Left lung (tissue), 10 donors: ENCODE data around the gene PDIA5. TPM values are rescaled to one million over a fixed set of nuclear protein-coding genes. Genes with fewer than 3 reads are reported as not detected.

Source experiments
- ATAC-seq: fragments of 200-7000 bp; cut with Tn5 transposase; one replicate; pipeline ENCODE4 v1.9.1; 2020; ENCODE audit warnings: moderate library complexity
- DNase-seq, 4 donors: peaks; one replicate each; pipeline ENCODE4 v3.0.0-alpha.2; 2013 to 2020
- H3K27ac ChIP-seq, 2 donors: fragments of 200-600 bp; sonication (generic) in 1 of 2; one replicate each; pipeline versions ENCODE4 v1.5.0 to v1.8.0; 2020 to 2021
- H3K27me3 ChIP-seq, 2 donors: fragments of 200-600 bp; sonication (generic) in 1 of 2; one replicate each; pipeline versions ENCODE4 v1.5.0 to v1.8.0; 2020 to 2021
- H3K36me3 ChIP-seq, 2 donors: fragments of 200-600 bp; sonication (generic) in 1 of 2; one replicate each; pipeline versions ENCODE4 v1.5.0 to v1.8.0; 2020 to 2021
- H3K4me1 ChIP-seq, 2 donors: fragments of 200-600 bp; one replicate each; pipeline ENCODE4 v1.8.0; 2021
- H3K4me3 ChIP-seq, 2 donors: fragments of 200-600 bp; sonication (generic) in 1 of 2; one replicate each; pipeline versions ENCODE4 v1.5.0 to v1.8.0; 2020 to 2021; ENCODE audit warnings: mild to moderate bottlenecking in 1 of 2
- H3K9me3 ChIP-seq, 2 donors: fragments of 200-600 bp; sonication (generic) in 1 of 2; one replicate each; pipeline versions ENCODE4 v1.5.0 to v1.8.0; 2020 to 2021
- intact Hi-C, 2 donors: fragments of 100-400 bp; cut with DNase I; formaldehyde crosslinking; loops; one replicate each; pipeline versions ENCODE4 v1.11.2 to v1.14.2; 2022
- polyA plus RNA-seq, 6 donors: library from polyadenylated mRNA; unstranded; fragments of 120-200 nt; gene quantifications; one replicate each; pipeline ENCODE4 v1.2.1, GENCODE V29; 2013; ENCODE audit not compliant: insufficient read length in 6 of 6
- total RNA-seq, 2 donors: library from RNA; stranded (reverse); fragmentation: NEBNext Ultra II Directional; extraction: Animal tissue kit (Norgen Biotek cat#: 25700); gene quantifications; one replicate each; pipeline ENCODE4 v1.2.1, GENCODE V29; 2021
- TF ChIP-seq, protein P1 (sequence below), 2 donors: fragments of 200-600 bp; sonication (generic) in 1 of 2; IDR thresholded peaks; one replicate each; pipeline versions ENCODE4 v1.5.0 to v1.8.0; 2021; ENCODE audit warnings: antibody characterized with exemption in 2 of 2
- donor health status: DM: no; HTN: yes; CAD: no.
- donor health status: DM: no; HTN: no; CAD: no.

The PDIA5 gene
- total and polyA plus RNA-seq, 8 donors, result 26.3 to 44.8 (median 29.3) TPM

DNA sequence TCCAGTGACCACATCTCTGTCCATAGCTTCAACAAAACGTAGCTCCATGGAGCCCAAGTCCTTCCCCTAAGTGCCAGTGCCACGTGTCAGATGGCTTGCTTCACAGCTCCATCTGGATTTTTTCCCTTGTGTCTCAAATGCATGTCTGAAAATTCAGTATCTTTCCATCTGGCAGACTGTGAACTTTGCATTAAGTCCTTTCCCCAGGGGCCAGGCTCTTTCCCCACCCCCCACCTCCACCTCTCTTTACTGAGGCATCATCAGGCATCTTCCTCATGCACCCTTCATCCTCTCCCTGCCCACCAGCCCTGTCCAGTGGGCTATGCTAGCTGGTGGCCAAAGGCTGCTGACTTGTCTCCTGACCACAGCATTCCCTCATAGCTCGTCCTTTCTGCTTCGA is 53.7 kb downstream of the PDIA5 start:
- Histone ChIP-seq H3K36me3 (peaks cover 0 to 94% of the 10 kb centered on the region in 2 donors), H3K27ac (no peak overlapping the region), H3K4me3 (no peak overlapping the region), H3K27me3 (no peaks in the 10 kb centered on the region), H3K9me3 (no peaks in the 10 kb centered on the region), H3K4me1 (no peaks in the 10 kb centered on the region)
- intact Hi-C loops, result no loop called here
- TF ChIP-seq, protein P1, sequence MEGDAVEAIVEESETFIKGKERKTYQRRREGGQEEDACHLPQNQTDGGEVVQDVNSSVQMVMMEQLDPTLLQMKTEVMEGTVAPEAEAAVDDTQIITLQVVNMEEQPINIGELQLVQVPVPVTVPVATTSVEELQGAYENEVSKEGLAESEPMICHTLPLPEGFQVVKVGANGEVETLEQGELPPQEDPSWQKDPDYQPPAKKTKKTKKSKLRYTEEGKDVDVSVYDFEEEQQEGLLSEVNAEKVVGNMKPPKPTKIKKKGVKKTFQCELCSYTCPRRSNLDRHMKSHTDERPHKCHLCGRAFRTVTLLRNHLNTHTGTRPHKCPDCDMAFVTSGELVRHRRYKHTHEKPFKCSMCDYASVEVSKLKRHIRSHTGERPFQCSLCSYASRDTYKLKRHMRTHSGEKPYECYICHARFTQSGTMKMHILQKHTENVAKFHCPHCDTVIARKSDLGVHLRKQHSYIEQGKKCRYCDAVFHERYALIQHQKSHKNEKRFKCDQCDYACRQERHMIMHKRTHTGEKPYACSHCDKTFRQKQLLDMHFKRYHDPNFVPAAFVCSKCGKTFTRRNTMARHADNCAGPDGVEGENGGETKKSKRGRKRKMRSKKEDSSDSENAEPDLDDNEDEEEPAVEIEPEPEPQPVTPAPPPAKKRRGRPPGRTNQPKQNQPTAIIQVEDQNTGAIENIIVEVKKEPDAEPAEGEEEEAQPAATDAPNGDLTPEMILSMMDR (IDR thresholded peaks at IDR 0.05), result no peak
- no peak for ATAC-seq
- DNase-seq, result no peak

DNA sequence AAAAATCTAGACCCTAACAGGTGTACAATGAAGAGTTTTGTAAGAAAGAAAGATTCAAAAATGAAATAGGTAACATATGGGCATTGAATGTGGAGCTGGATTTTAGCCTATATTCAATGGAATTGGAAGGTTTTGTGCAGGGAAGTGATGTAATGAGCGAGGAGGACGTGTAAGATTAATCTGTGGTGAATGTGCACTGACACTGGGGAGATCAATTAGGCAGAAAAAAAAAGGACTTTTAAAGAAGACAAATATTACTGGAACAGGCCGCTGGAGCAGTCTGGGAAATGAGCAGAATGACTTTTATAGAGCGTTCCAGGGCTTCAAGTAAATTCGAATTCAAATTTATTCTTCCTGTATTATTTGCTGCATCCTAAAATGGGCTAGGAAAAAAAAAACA is 55.2 kb downstream of the PDIA5 start:
- TF ChIP-seq, protein P1 (IDR thresholded peaks at IDR 0.05), result no peak
- H3K9me3 ChIP-seq, result no peaks in the 10 kb centered on the region
- H3K4me1 ChIP-seq, result no peaks in the 10 kb centered on the region
- intact Hi-C loops, result no loop called here
- H3K4me3 ChIP-seq, result no peak overlapping the region
- no peaks in the 10 kb centered on the region for H3K27me3 ChIP-seq
- DNase-seq (no peak), ATAC-seq (no peak)
- H3K27ac ChIP-seq, result no peak overlapping the region
- peaks cover 0 to 95% of the 10 kb centered on the region in 2 donors for H3K36me3 ChIP-seq

DNA sequence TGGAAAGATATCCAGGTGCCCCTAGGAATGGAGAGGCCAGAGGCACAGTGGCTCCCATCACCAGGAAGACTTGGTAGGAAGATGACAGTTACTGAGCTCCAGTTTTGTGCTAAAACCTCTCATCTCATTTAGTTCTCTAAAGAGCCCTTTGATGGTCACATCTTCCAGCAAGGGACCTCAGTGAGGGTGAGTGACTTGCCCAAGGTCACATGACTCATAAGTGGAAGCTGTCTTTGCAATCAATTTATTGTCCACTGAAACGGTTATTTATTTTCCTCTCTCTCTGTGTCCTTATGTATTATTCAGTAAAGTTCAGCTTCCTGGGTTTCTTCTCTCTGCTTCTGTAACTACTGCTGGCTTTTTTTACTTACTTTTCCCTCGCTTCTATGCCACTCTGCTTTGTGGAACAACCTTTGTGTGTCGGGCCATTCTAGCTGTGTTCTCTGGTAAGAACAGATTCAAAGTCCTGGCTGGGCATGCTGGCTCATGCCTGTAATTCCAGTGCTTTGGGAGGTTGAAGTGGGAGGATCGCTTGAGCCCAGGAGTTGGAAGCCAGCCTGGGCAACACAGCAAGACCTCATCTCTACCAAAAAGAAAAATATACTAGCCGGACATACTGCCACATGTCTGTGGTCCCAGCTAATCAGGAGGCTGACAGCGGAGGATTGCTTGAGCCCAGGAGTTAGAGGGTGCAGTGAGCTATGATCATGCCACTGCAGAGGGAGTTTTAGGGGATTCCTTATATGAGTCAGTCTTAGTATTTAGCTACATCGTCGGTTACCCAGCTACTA is 55.9 kb downstream of the PDIA5 start:
- ATAC-seq (no peak), DNase-seq (no peak)
- H3K9me3 ChIP-seq, result no peaks in the 10 kb centered on the region
- no peaks in the 10 kb centered on the region for H3K27me3 ChIP-seq
- intact Hi-C loops, result no loop called here
- TF ChIP-seq, protein P1 (IDR thresholded peaks at IDR 0.05), result no peak
- H3K4me1 ChIP-seq, result no peaks in the 10 kb centered on the region
- H3K36me3 ChIP-seq, result peaks cover 0 to 93% of the 10 kb centered on the region in 2 donors
- H3K4me3 ChIP-seq, result no peak overlapping the region
- H3K27ac ChIP-seq, result no peak overlapping the region

DNA sequence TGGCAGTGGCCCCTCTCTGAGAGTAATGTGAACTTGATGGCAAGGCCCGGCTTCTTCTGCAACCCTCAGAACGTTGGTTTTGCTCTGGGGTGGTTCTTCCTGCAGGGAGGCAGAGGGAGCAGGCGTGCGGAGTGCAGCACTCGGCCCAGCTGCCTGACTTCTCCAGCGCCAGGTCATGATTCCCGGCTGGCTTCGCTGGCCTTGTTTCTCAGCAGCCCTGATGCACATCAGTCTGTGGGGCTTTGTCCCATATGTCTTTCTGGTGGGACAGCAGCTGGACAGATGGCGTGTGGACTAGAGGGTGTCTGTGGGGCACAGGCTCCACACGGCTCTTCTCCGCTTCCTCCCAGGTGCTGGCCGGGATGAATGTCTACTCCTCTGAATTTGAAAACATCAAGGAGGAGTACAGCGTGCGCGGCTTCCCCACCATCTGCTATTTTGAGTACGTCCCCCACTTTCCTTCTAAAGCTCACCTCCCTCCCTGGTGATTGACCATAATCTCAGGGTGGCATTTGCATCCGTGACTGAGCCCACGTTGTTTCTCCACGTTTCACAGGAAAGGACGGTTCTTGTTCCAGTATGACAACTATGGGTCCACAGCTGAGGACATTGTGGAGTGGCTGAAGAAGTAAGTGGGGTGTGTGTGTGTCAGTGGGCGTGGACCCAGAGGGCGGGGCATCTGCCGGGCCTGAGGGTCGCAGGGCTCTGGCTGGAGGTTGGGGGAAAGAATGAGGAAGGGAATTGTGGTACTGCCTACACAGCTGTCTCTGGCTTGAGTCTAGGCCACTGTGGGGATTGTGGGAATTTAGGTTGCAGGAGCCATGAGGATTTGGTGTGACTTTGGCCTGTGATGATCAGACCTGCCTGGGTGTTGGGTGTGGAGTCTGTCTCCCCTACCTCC is 57.1 kb downstream of the PDIA5 start:
- H3K4me3 ChIP-seq, result no peak overlapping the region
- peaks cover 0 to 94% of the 10 kb centered on the region in 2 donors for H3K36me3 ChIP-seq
- H3K27me3 ChIP-seq, result no peaks in the 10 kb centered on the region
- intact Hi-C loops, result no loop called here
- DNase-seq, result no peak
- ATAC-seq, result no peak
- no peak overlapping the region for H3K27ac ChIP-seq
- H3K9me3 ChIP-seq, result no peaks in the 10 kb centered on the region
- TF ChIP-seq, protein P1 (IDR thresholded peaks at IDR 0.05), result no peak
- H3K4me1 ChIP-seq, result no peaks in the 10 kb centered on the region

DNA sequence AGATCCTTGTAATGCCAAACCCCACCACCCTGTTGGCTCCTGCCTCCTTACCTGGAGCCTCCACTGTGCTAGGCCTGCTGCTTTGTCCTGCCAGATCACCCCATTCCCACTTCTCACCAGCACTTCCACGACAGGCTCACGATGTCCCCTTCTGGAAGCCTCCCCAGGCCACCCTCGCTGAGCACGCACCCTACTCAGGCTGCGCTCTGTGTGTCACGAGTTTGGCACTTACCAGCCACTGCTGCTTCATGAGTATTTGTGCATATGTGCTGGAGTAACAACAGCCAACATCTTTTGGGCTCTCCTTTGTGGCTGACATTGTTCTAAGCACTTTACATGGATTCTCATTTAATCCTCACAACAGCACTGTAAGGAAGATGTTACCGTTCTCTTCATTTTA is 58.1 kb downstream of the PDIA5 start:
- Histone ChIP-seq H3K9me3 (no peaks in the 10 kb centered on the region), H3K36me3 (peaks cover 0 to 94% of the 10 kb centered on the region in 2 donors), H3K27ac (no peak overlapping the region), H3K27me3 (no peaks in the 10 kb centered on the region), H3K4me3 (no peak overlapping the region), H3K4me1 (no peaks in the 10 kb centered on the region)
- TF ChIP-seq, protein P1 (IDR thresholded peaks at IDR 0.05), result no peak
- DNase-seq (no peak), ATAC-seq (no peak)
- intact Hi-C loops, result no loop called here
